Measurements from ENCODE around the gene MAPK8. TPM values are rescaled to one million over a fixed set of nuclear protein-coding genes. Genes with fewer than 3 reads are reported as not detected.
"Not testable (repeated sequence)": the region's sequence is repeated elsewhere in the genome, so short reads cannot be mapped to it uniquely, and the experiment has no call there.

Gene MAPK8
- total RNA-seq, 1 donor from 2014 or later = 47.4 TPM

- no peak overlapping the region for H3K27ac Mint-ChIP-seq (ENCODE audit: unreplicated experiment)
- no peak for TF ChIP-seq EZH2 (IDR thresholded peaks at IDR 0.05; ENCODE audit: insufficient read depth, low read length)
- peaks cover 5% of the 10 kb centered on the region for H3K9me3 ChIP-seq (ENCODE audit: insufficient read depth, low read depth, low read length)
- no peak overlapping the region for H3K4me3 ChIP-seq (ENCODE audit: insufficient read depth, low read depth, low read length)
- H3K4me1 ChIP-seq (ENCODE audit: insufficient read depth, low read length) = no peaks in the 10 kb centered on the region
- no peak overlapping the region for H3K9ac ChIP-seq (ENCODE audit: low read length)
- H3K36me3 ChIP-seq (ENCODE audit: insufficient read depth, low read length) = peaks cover 10% of the 10 kb centered on the region
- H3K79me2 ChIP-seq (ENCODE audit: insufficient read depth, low read length) = peaks cover 3% of the 10 kb centered on the region
- H3K27me3 Mint-ChIP-seq (ENCODE audit: low read depth, unreplicated experiment) = no peaks in the 10 kb centered on the region
- H3K9me3 Mint-ChIP-seq (ENCODE audit: unreplicated experiment) = no peaks in the 10 kb centered on the region
- H3K4me1 Mint-ChIP-seq (ENCODE audit: low read depth, unreplicated experiment) = peaks cover 9% of the 10 kb centered on the region
- peaks cover 15% of the 10 kb centered on the region for H4K20me1 ChIP-seq (ENCODE audit: insufficient read depth, low read length)
- no peak overlapping the region for H3K4me2 ChIP-seq (ENCODE audit: low read length)
- H2AFZ ChIP-seq (ENCODE audit: low read depth, low read length) = no peak overlapping the region
- DNase-seq (ENCODE audit: low read depth) (no peak), FAIRE-seq (no peak)
- H3K4me3 Mint-ChIP-seq (ENCODE audit: unreplicated experiment) = no peak overlapping the region
- H3K27me3 ChIP-seq (ENCODE audit: insufficient read depth, low read length) = no peaks in the 10 kb centered on the region
- H3K36me3 Mint-ChIP-seq (ENCODE audit: low read depth, unreplicated experiment) = peaks cover 8% of the 10 kb centered on the region
- H3K27ac ChIP-seq (ENCODE audit: low read depth, low read length) = no peak overlapping the region
Observed at GRCh38 chr10:48417374-48417773, 110.9 kb downstream of the MAPK8 start.

DNA sequence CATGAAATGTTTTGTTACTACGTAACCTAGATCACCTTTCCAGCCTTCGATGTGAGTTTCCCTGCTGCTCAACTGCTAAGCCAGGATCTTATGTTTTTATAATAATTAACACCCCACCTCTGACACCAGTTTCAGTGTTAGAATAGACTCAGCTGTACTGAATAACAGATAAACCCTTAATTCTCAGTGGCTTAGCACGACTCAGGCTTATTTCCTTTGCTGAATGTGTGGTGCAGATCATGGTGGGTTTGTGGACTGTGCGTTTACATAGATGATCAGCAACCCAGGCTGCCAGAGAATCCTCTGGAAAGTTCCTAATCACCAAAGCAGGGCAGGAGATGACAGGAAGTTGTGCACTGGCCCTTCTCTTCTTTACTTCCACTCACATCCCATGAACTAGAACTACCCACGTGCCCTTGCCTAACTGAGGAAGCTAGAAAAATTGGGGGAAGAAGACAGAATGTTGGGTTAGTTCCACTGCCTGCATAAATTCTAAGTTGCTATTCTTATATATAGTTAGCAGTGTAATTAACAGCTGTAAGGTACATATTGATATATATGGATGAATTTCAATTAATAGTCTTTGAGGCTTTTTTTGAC is 111.8 kb downstream of the MAPK8 start:
- no peak overlapping the region for H3K4me3 ChIP-seq (ENCODE audit: insufficient read depth, low read depth, low read length)
- TF ChIP-seq, protein P1, sequence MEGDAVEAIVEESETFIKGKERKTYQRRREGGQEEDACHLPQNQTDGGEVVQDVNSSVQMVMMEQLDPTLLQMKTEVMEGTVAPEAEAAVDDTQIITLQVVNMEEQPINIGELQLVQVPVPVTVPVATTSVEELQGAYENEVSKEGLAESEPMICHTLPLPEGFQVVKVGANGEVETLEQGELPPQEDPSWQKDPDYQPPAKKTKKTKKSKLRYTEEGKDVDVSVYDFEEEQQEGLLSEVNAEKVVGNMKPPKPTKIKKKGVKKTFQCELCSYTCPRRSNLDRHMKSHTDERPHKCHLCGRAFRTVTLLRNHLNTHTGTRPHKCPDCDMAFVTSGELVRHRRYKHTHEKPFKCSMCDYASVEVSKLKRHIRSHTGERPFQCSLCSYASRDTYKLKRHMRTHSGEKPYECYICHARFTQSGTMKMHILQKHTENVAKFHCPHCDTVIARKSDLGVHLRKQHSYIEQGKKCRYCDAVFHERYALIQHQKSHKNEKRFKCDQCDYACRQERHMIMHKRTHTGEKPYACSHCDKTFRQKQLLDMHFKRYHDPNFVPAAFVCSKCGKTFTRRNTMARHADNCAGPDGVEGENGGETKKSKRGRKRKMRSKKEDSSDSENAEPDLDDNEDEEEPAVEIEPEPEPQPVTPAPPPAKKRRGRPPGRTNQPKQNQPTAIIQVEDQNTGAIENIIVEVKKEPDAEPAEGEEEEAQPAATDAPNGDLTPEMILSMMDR (IDR thresholded peaks at IDR 0.05; ENCODE audit: insufficient read depth, low read depth, low read length) = no peak
- no peak for TF ChIP-seq EZH2 (IDR thresholded peaks at IDR 0.05; ENCODE audit: insufficient read depth, low read length)
- H3K4me2 ChIP-seq (ENCODE audit: low read length) = no peak overlapping the region
- peaks cover under 1% of the 10 kb centered on the region for H3K36me3 ChIP-seq (ENCODE audit: insufficient read depth, low read length)
- no peak for DNase-seq (ENCODE audit: low read depth)
- no peaks in the 10 kb centered on the region for H3K9me3 Mint-ChIP-seq (ENCODE audit: unreplicated experiment)
- peaks cover 9% of the 10 kb centered on the region for H3K4me1 Mint-ChIP-seq (ENCODE audit: low read depth, unreplicated experiment)
- H3K36me3 Mint-ChIP-seq (ENCODE audit: low read depth, unreplicated experiment) = peaks cover 1% of the 10 kb centered on the region
- H3K27me3 ChIP-seq (ENCODE audit: insufficient read depth, low read length) = no peaks in the 10 kb centered on the region
- H3K9ac ChIP-seq (ENCODE audit: low read length) = no peak overlapping the region
- no peak overlapping the region for H2AFZ ChIP-seq (ENCODE audit: low read depth, low read length)
- no peaks in the 10 kb centered on the region for H3K79me2 ChIP-seq (ENCODE audit: insufficient read depth, low read length)
- H3K4me1 ChIP-seq (ENCODE audit: insufficient read depth, low read length) = no peaks in the 10 kb centered on the region
- H3K27ac Mint-ChIP-seq (ENCODE audit: unreplicated experiment) = no peak overlapping the region
- H3K27me3 Mint-ChIP-seq (ENCODE audit: low read depth, unreplicated experiment) = no peaks in the 10 kb centered on the region
- H3K4me3 Mint-ChIP-seq (ENCODE audit: unreplicated experiment) = no peak overlapping the region
- no peak for FAIRE-seq
- H4K20me1 ChIP-seq (ENCODE audit: insufficient read depth, low read length) = peaks cover 21% of the 10 kb centered on the region
- no peak overlapping the region for H3K27ac ChIP-seq (ENCODE audit: low read depth, low read length)
- no peaks in the 10 kb centered on the region for H3K9me3 ChIP-seq (ENCODE audit: insufficient read depth, low read depth, low read length)

GRCh38 chr10:48419714-48420113 is 113.2 kb downstream of the MAPK8 start:
- Histone ChIP-seq H3K36me3 (ENCODE audit: insufficient read depth, low read length) (no peaks in the 10 kb centered on the region), H3K4me1 (ENCODE audit: insufficient read depth, low read length) (no peaks in the 10 kb centered on the region), H3K27ac (ENCODE audit: low read depth, low read length) (no peak overlapping the region), H3K27me3 (ENCODE audit: insufficient read depth, low read length) (no peaks in the 10 kb centered on the region), H3K4me3 (ENCODE audit: insufficient read depth, low read depth, low read length) (no peak overlapping the region), H2AFZ (ENCODE audit: low read depth, low read length) (no peak overlapping the region), H3K4me2 (ENCODE audit: low read length) (no peak overlapping the region), H3K9ac (ENCODE audit: low read length) (no peak overlapping the region), H3K9me3 (ENCODE audit: insufficient read depth, low read depth, low read length) (no peaks in the 10 kb centered on the region), H4K20me1 (ENCODE audit: insufficient read depth, low read length) (peaks cover 24% of the 10 kb centered on the region), H3K79me2 (ENCODE audit: insufficient read depth, low read length) (no peaks in the 10 kb centered on the region)
- Mint-ChIP-seq H3K4me3 (ENCODE audit: unreplicated experiment) (no peak overlapping the region), H3K27ac (ENCODE audit: unreplicated experiment) (no peak overlapping the region), H3K9me3 (ENCODE audit: unreplicated experiment) (no peaks in the 10 kb centered on the region), H3K4me1 (ENCODE audit: low read depth, unreplicated experiment) (peaks cover 9% of the 10 kb centered on the region), H3K36me3 (ENCODE audit: low read depth, unreplicated experiment) (no peaks in the 10 kb centered on the region), H3K27me3 (ENCODE audit: low read depth, unreplicated experiment) (no peaks in the 10 kb centered on the region)
- FAIRE-seq (no peak), DNase-seq (ENCODE audit: low read depth) (no peak)
- no peak for TF ChIP-seq EZH2 (IDR thresholded peaks at IDR 0.05; ENCODE audit: insufficient read depth, low read length)
- TF ChIP-seq, protein P1 (IDR thresholded peaks at IDR 0.05; ENCODE audit: insufficient read depth, low read depth, low read length) = no peak

- H3K4me2 ChIP-seq (ENCODE audit: low read length); H3K27me3 Mint-ChIP-seq (ENCODE audit: low read depth, unreplicated experiment); H3K4me3 Mint-ChIP-seq (ENCODE audit: unreplicated experiment); H3K27ac ChIP-seq (ENCODE audit: low read depth, low read length); H3K27me3 ChIP-seq (ENCODE audit: insufficient read depth, low read length); FAIRE-seq; H3K27ac Mint-ChIP-seq (ENCODE audit: unreplicated experiment); H2AFZ ChIP-seq (ENCODE audit: low read depth, low read length); DNase-seq (ENCODE audit: low read depth); H3K79me2 ChIP-seq (ENCODE audit: insufficient read depth, low read length); H3K4me3 ChIP-seq (ENCODE audit: insufficient read depth, low read depth, low read length); H3K9me3 ChIP-seq (ENCODE audit: insufficient read depth, low read depth, low read length); H3K4me1 ChIP-seq (ENCODE audit: insufficient read depth, low read length); H3K36me3 ChIP-seq (ENCODE audit: insufficient read depth, low read length); H3K9ac ChIP-seq (ENCODE audit: low read length); H3K36me3 Mint-ChIP-seq (ENCODE audit: low read depth, unreplicated experiment); H3K4me1 Mint-ChIP-seq (ENCODE audit: low read depth, unreplicated experiment); H3K9me3 Mint-ChIP-seq (ENCODE audit: unreplicated experiment): not testable (repeated sequence)
- peaks cover 17% of the 10 kb centered on the region for H4K20me1 ChIP-seq (ENCODE audit: insufficient read depth, low read length)
Observed at GRCh38 chr10:48421862-48422261, 115.4 kb downstream of the MAPK8 start.
